DMS53 treated with DMSO at 0.1 percent for 48 hours (cell line): Measurements from ENCODE around the gene ATP5PO.
"Not testable (repeated sequence)": the region's sequence is repeated elsewhere in the genome, so short reads cannot be mapped to it uniquely, and the experiment has no call there.

ENCODE experiments used
- DNase-seq: peaks from one replicate; lab custom pipeline; 2025; ENCODE audit not compliant: unreplicated experiment; lab: John Stamatoyannopoulos, UW

ATP5PO gene

DNA sequence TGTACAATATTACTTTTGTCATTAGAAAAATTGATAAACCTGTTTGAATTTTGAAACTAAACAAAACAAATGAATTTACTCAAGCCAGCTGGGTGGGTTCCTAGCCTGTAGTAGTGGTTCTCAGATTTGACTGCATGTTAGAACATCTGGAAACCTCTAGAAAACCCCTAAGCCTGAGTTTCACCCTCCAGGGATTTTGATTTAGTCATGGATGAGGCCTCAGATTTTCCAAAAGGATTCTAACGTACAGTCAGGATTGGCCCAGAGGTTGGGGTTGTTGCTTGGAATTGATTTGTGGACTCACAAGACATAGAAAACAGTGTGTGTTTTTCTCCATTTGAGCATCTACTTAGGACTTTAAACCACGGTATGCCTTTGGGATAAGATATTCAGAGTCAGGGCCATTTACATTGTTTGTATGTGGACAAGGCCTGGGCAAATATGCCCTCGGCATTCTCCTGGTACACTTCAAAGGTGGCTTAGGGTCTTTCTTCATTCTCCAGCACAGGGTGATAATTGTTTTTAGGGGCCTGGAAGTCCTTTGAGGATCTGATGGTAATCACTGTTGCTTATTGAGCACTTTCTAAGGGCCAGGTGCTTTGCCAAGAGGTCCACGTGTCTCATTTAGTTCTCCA is 42.6 kb downstream of the ATP5PO start:
- DNase-seq: no peak

DNA sequence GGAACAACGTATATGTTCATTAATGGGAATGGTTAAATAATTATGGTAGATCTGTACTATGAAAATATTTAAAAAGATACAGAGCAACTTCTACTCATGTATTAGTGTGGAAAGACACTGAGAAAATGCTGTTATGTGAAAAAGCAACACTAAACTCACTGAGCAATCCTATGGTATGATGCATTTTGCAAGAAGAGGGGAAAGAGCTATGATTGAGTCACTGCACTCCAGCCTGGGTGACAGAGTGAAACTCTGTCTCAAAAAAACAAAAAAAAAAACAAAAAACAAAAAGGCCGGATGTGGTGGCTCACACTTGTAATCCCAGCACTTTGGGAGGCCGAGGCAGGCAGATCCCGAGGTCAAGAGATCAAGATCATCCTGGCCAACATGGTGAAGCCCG is 44.4 kb downstream of the ATP5PO start:
- DNase-seq: no peak

DNA sequence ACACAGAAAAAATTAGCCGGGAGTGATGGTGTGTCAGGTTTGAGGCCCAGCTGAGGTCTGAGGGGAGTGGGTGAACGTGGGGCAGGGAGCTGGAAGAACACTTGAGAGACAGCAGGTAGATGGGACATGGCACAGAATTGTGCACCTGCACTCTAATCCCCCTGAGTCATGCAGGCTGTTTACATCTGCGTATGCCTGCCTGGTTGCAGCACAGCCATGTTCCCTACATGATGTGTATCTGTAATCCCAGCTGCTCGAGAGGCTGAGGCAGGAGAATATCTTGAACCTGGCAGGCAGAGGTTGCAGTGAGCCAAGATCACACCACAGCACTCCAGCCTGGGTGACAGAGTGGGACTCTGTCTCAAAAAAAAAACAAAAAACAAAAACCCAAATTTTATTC is 44.8 kb downstream of the ATP5PO start:
- peak; percentile 16 for DNase-seq

DNA sequence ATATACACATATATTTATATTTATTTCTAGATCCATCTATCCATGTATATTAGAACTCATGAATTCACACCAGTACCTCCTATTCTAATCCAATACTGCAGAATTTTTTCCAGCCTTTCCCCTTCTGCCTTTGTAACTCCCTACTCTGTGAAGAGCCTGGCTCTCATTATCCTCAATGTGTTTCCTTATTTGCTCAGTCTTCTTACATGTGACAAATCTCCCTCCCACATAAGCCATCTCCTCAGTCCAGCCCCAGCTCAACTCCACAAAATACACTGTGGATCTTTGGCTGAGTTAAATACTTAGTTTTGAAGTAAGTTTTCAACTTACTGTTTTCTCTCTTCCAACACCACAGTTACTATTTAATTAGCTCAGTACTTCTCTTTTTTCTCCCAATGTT is 45.7 kb downstream of the ATP5PO start:
- peak; percentile 33 for DNase-seq

DNA sequence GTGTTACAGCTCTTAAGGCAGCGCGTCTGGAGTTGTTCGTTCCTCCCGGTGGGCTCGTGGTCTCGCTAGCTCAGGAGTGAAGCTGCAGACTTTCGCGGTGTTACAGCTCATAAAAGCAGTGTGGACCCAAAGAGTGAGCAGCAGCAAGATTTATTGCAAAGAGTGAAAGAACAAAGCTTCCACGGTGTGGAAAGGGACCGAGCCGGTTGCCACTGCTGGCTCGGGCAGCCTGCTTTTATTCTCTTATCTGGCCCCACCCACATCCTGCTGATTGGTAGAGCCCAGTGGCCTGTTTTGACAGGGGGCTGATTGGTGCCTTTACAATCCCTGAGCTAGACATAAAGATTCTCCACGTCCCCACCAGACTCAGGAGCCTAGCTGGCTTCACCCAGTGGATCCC is 47.7 kb downstream of the ATP5PO start:
- DNase-seq: not testable (repeated sequence)

DNA sequence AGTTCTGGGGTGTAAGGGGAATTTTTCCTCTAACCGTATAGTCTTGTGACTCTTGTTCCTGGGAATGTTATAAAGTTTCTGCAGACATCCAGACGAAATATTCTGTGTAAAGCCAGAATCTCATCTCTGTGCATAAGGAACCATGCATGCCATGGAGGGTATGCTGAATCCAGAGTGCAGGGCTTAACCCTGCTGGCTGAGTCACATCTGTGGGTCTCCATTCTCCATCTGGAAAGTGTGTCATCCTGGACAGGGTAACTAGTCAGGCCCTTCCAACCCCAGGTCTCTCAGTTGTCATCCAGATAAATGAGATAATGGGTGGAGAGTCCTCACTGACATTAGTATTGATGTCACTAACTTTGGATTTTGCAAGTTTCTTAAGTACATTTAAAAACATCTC is 48.8 kb downstream of the ATP5PO start:
- no peak for DNase-seq

DNA sequence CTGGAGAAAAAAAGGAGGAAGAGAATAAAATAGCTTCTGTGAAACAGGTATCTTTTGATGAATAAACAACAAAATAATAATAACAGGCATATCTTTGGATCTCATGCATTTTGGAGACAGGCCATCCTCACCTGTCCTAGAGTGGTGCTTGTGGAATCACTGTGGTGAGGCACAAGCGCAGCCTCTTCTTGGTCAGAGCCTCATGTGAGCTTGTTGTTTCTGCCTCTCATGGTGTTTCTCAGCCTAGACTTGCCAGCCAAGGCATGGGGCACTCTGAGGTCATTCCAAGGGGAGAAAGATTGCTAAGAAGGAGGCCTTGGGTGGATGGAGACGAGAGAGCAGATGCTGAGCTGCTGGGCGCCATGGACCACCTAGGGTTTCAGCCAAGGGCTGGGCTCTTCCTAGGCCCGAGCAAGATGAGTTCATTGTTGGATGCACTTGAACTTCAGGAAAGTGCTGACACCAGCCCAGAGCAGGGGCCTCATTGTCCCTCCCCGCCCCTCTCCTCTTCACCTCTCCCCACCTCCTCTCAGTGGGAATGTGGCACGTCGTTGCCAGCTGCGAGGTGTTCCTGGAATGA is 49.5 kb downstream of the ATP5PO start:
- DNase-seq: no peak

DNA sequence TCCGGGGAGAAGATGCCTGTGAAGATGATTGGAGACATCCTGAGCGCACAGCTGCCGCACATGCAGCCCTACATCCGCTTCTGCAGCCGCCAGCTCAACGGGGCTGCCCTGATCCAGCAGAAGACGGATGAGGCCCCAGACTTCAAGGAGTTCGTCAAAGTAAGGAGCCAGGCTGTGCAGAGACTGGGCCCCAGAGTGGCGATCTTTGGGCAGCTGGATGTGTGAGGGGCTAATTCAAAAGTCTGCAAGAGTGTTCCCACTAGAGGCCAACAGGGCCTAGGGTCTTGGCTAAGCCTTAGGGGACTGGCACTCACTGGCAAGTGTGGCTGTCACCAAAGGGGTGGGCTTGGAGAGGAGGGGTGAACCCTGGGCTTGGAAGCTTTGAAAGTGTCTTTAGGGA is 50.4 kb downstream of the ATP5PO start:
- no peak for DNase-seq

DNA sequence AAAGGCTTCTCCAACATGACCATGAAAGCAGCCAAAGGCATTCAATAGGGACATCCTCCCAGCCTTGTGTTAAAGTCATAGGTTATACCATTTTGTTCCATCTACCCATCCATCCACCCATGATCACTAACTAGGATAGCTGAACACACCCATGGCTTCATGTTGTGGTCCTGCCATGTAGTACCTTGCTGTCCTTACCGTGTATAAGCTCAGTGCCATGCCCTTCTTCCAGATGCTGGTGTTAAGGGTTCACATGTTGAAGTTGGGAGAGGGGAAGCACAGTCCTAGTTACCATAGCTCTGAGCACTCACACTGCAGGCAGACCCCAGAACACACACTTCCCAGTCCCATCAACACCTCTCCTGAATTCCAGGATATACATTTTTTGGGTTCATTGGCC is 51.5 kb downstream of the ATP5PO start:
- DNase-seq: no peak

DNA sequence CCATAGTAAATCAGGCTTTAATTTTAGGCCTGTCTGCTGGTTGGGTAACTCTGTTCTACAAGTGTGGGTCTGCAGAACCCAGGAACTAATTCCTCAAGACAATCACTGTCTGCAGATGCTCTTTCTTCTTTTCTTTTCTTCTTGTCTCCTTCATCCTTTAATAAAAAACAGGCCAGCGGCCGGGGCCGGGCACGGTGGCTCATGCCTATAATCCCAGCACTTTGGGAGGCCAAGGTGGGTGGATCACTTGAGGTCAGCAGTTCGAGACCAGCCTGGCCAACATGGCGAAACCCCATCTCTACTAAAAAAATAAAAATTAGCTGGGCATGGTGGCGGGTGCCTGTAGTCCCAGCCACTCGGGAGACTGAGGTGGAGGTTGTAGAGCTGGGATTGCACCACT is 52.4 kb downstream of the ATP5PO start:
- DNase-seq: not testable (repeated sequence)

DNA sequence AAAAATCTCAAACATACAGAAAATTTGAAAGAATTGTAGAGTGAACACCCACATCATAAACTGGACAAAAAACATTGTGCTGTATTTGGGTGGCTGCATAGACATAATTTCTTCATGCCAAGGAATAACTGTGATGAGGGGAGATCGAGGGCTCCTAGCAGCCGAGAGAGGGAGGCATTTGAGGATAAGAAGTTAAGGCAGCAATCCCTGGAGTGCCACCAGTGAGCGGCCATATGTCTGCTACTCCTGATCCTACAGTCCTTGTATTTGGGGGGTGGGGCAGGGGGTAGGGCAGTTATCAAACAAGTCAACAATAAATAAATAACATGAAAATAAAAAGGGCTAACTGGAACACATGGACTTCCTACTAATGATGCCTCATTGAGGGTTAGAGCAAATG is 54.5 kb downstream of the ATP5PO start:
- DNase-seq: no peak

DNA sequence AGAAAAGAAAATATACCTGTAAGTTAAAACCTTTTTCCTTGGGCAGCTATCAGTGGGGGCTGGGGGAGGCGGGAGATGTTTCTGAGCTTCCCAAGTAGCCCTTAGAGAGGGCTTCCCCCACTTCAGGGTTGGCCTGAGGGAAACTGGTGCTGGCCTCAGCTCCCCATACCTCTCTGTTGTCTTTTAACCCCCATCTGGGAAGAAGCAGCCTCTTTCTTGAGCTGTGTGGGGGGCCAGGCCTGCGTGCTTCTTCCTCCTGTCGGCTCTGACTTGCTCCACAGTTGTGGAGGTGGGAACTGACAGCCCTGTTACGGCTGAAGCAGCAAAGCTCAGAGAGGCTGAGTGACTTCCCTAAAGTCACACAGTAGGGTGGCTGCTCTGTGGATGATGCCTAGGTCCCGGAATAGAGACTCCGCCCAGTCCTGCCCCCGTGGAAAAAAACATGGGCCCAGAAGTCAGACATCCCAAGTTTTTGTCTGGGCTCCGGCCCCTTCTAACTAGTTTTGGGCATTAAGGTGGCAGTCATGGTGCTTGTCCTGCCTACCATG is 55.2 kb downstream of the ATP5PO start:
- no peak for DNase-seq

DNA sequence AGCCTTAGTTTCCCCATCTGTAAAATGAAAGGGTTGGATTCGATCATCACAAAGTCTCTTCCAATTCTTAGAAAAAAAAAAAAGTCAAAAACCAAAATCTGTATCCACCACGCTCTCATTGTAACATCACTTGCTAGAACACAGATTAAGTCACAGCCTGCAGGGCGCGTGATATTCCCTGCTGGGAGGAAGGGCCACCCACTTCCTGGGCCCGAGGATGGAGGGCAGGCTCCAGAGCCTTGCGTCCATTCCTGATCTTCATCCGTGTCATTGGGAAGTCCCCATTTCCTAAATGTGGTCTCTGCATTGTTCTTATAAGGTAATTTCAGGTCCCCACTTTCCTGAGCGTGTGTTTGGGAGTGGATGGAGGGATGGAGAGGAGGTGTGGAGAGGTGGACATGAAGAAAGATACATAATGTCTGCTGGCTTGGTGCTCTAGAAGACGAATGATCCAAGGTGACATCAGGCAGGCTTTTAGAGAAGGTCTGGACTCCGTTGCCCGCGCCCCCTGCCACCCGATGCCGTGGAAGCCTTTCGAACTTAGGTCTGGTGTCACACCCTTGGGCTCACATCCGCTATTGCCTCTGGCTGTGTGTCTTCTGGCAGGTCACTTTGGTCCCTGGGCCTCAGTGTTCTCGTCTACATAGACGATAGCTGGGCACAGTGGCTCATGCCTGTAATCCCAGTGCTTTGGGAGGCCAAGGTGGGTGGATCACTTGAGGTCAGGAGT is 56.1 kb downstream of the ATP5PO start:
- no peak for DNase-seq

DNA sequence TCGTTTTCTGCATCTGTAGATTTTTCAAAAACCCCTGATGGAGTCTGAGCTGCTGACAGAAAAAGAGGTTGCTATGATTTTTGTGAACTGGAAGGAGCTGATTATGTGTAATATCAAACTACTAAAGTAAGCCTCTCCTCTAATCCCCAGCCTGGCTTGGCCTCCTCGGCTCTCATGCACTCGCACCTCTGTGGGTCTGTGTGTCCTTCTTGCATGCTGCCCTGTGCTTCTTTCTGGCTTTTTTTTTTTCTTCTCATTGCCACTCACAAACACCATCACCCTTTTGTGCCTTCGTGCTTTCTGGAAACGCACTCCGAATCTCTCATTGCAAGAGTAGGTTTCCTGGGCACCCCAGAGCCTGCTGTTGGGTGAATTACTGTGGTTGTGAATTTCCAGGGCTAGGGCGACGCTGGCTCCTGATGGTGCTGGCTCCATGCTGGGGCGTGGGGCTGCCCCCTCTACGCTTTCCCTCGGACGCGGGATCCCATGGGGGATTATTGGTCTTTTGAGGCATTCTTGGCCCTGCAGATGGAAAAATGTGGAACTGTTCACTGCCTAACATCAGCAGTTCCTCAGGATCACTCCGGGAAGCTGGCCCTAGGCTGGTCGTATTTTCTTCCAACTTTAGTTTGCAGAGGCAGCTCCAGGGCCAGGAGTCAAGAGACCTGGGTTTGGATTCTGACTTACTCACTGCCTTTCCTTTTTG is 56.8 kb downstream of the ATP5PO start:
- DNase-seq: no peak

DNA sequence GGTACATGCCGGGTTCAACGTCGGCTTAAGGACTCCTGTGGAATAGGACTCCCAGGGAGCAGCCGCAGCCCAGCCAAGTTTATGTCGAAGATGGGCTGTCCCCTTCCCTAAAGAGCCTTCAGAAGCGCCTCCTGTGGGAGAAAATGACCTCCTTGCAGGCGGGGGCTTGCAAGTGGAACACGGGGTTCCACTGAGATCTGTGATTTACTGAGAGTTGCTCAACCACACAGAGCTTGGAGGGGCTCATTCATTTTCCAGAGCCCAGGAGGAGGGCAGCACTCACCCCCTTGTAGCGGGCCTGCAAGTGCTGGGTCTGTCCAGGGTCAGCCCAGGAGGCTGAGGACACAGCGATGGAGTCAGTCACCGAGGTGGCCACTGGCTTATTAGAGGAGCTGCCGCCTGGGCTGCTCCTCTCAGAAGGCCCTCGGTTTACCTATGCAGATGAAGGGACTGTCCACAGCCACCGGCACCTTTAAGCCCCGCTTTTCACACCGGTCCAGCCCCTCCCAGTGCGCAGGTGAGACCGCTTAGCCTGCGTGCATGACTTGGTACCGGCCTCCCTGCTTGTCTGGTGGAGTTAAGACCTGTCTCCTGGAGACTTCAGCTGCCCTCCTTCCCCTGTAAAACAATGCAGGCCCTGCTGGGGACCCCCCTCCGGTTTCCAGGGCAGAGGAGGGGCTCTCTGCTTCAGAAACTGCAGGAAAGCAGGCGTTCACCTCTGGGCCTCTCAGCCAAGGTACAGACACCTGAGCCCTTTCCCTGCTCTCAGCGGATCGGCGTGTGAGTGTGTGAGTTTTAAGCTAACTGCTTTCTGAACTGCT is 57.5 kb downstream of the ATP5PO start:
- DNase-seq: no peak

DNA sequence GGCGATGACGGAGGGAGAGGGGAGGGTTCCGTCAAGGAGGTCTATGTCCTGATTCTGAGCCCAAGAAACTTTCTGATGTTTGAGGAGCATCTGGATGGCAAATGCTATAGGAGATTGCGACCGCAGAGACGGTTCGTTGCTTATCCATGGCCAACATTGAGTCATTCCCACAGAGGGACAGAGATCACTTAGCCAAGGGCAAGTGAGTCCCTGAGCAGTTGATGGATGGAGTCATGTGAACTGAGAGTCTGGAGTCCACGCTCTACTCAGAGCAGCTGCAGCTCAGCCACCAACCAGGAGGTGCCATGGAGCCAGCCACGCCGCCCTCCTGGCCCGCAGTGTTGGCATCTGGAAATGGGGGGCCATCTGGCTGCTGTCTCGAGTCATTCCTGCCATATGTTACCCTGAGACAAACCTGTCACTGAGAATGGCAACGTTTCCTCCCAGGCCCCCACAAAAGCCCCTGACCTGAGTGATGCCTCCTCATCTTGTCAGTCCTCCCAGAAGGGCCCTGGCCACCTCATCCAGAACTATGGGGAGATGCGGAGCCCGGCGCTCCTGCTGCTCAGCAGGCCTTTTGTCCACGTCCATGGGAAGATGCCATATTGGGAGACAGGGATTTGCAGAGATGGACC is 58.6 kb downstream of the ATP5PO start:
- DNase-seq: no peak

DNA sequence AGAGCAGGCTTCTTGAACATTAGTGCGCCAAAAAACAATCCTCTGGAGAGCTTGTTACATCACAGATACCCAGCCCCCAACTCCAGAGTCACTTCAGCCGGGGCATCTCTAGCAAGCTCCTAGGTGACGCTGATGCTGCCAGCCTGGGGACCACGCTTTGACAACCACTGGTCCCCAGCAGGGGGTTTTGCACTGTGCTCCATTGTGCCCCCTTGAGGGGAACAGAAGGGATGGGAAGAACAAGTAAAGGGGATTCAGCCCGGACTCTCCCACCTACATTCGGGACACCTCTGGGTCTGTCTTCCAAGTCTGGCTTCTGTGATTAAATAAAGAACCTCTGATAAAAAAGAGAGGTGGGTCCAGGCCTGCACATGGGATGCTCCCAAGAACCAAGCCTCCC is 60.4 kb downstream of the ATP5PO start:
- DNase-seq: no peak

DNA sequence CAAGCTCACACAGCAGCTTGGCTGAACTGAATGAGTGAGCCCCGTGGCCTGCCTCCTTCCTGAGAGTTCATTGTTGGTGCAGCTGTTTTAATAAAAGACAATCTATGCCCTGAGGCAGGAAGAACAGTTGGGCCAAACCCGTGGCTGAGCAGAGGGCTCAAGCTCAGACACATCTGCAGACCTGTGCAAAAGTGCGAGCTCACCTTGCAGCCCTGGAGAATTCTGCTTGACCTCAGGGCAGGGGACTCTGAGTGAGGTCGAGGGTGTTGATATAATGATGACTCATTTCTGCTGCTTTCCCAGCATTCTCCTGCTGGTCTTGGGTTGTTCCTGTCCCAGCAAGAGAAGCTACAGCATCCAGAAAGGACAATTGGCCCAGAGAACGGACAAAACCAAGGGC is 61.0 kb downstream of the ATP5PO start:
- DNase-seq: peak; percentile 72
